Panc1 (cell line): ENCODE results near the gene PSKH1. TPM values are rescaled to one million over a fixed set of nuclear protein-coding genes. Genes with fewer than 3 reads are reported as not detected.

Source experiments
- ATAC-seq: fragments of 200-7000 bp; cut with Tn5 transposase; 2 replicates; pipeline ENCODE4 v1.9.1; 2020; ENCODE audit warnings: mild to moderate bottlenecking, moderate library complexity
- BruUV-seq: library from RNA; stranded (reverse); fragments of 400-500 nt; replicated peaks from 2 replicates; lab custom pipeline; 2021; lab: Mats Ljungman, UMichigan
- CTCF ChIA-PET: fragments of 300-600 bp; sonication (Branson Sonifier 250); formaldehyde crosslinking; loops from one replicate; lab custom pipeline; 2022; ENCODE audit warnings: antibody characterized with exemption; lab: Charles Lee
- POLR2A ChIA-PET: fragments of 300-600 bp; sonication (Branson Sonifier 250); formaldehyde crosslinking; loops from one replicate; lab custom pipeline; 2022; ENCODE audit warnings: antibody characterized with exemption; lab: Charles Lee
- DNase-seq: peaks from one replicate; pipeline ENCODE4 v3.0.0-alpha.2; 2010; ENCODE audit warnings: low read depth, low spot score
- H3K27ac ChIP-seq: 2 replicates; pipeline ENCODE4 v1.5.1; 2011; ENCODE audit warnings: mild to moderate bottlenecking, low read length, inconsistent platforms
- H3K27me3 ChIP-seq: fragments of 200-500 bp; sonication (Bioruptor generic); 2 replicates; pipeline ENCODE4 v1.6.0; 2014; ENCODE audit warnings: low read length, inconsistent platforms; ENCODE audit not compliant: control insufficient read depth, insufficient read depth
- H3K36me3 ChIP-seq: fragments of 200-500 bp; sonication (Bioruptor generic); 2 replicates; pipeline ENCODE4 v1.5.1; 2014; ENCODE audit warnings: inconsistent platforms, mild to moderate bottlenecking, low read length, moderate library complexity; ENCODE audit not compliant: control insufficient read depth, insufficient read depth
- H3K4me1 ChIP-seq: 2 replicates; pipeline ENCODE4 v1.5.1; 2011; ENCODE audit warnings: inconsistent platforms, mild to moderate bottlenecking, low read length, moderate library complexity; ENCODE audit not compliant: control insufficient read depth, insufficient read depth
- H3K4me3 ChIP-seq, 2 experiments: 2 replicates each; pipeline ENCODE4 v1.5.1; 2011 to 2012; ENCODE audit warnings: low read depth in 2 of 2, low read length in 2 of 2, mild to moderate bottlenecking in 2 of 2, inconsistent platforms in 1 of 2, moderate library complexity in 1 of 2
- H3K9me3 ChIP-seq: fragments of 200-500 bp; sonication (Bioruptor generic); 2 replicates; pipeline ENCODE4 v1.5.1; 2014; ENCODE audit warnings: low read depth, mild to moderate bottlenecking, inconsistent platforms, low read length, moderate library complexity; ENCODE audit not compliant: control insufficient read depth, insufficient read depth
- POLR2AphosphoS5 ChIP-seq: IDR thresholded peaks from 2 replicates; pipeline ENCODE4 v1.6.1; 2012; ENCODE audit warnings: mild to moderate bottlenecking, low read depth, low read length, moderate library complexity
- REST ChIP-seq, 2 experiments: IDR thresholded peaks; 2 replicates each; pipeline ENCODE4 v1.6.1; 2011 to 2012; ENCODE audit warnings: low read depth in 2 of 2, control low read depth in 1 of 2, low read length in 1 of 2, mild to moderate bottlenecking in 1 of 2, moderate library complexity in 1 of 2; ENCODE audit not compliant: insufficient read depth in 1 of 2
- SIN3A ChIP-seq: IDR thresholded peaks from 2 replicates; pipeline ENCODE4 v1.6.1; 2012; ENCODE audit warnings: low read depth, mild to moderate bottlenecking, low read length, moderate library complexity, borderline replicate concordance; ENCODE audit not compliant: insufficient read depth
- TCF7L2 ChIP-seq: IDR thresholded peaks from 2 replicates; pipeline ENCODE4 v1.6.1; 2011; ENCODE audit warnings: mild to moderate bottlenecking, low read depth, low read length, inconsistent platforms
- in situ Hi-C: cut with HindIII; loops from 2 replicates; pipeline ENCODE4 v1.10.0; 2016; ENCODE audit warnings: low sequenced_read_pairs, low pct_unique_long_range_greater_than_20kb
- intact Hi-C: fragments of 100-400 bp; cut with micrococcal nuclease; formaldehyde crosslinking; loops from one replicate; pipeline ENCODE4 v1.10.0; 2022; ENCODE audit not compliant: unreplicated experiment
- total RNA-seq: library from RNA; stranded (reverse); gene quantifications from one replicate; pipeline ENCODE4 v1.2.1, GENCODE V29; 2021; ENCODE audit not compliant: unreplicated experiment
- TF ChIP-seq, protein P1 (sequence below): fragments of 450-650 bp; IDR thresholded peaks from 2 replicates; pipeline ENCODE4 v1.5.1; 2017; ENCODE audit warnings: mild to moderate bottlenecking

The PSKH1 gene
- total RNA-seq, 1 experiment from 2014 or later, result 17.8 TPM

DNA sequence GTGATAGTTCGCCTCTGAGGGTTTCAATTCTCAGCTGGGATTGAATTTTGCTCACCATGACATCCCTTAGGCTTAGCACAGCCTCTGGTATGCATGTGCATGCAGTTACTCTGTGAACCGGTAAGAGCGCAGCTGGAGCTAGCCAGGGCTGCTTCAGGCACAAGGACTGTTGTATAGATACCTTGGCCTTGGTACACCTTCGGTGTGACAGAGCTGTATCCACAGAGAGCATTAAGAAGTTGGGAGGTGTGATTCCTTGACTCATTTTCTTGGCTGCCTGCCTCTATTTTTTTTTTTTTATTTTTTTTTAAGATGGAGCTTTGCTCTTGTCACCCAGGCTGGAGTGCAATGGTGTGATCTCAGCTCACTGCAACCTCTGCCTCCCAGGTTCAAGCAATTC is 48.6 kb upstream of the PSKH1 start:
- POLR2A ChIA-PET, result interaction anchor here (0.5 to 1.0 kb wide), 2 partner anchors 38 to 40 kb away, joined by 3 read pairs; partner anchors contain the start of gene RANBP10

GRCh38 chr16:67845291-67846062 is 47.6 kb upstream of the PSKH1 start:
- H3K9me3 ChIP-seq, result no peaks in the 10 kb centered on the region
- CTCF ChIA-PET, result interaction anchor here (0.5 to 0.9 kb wide), 2 partner anchors 29 to 32 kb away, joined by 3 read pairs; no protein-coding TSS in a partner anchor
- DNase-seq (no peak), ATAC-seq (no peak)
- POLR2A ChIA-PET, result interaction anchor here (1.0 kb wide), 1 partner anchor 39 kb away, joined by 3 read pairs; the partner anchor contains the start of gene RANBP10
- TF ChIP-seq TCF7L2 (no peak), REST (IDR thresholded peaks at IDR 0.05; ENCODE audit: insufficient read depth in 1 of 2, low read depth in 2 of 2, low read length in 1 of 2) (no peak), POLR2AphosphoS5 (no peak), SIN3A (no peak)
- TF ChIP-seq, protein P1, sequence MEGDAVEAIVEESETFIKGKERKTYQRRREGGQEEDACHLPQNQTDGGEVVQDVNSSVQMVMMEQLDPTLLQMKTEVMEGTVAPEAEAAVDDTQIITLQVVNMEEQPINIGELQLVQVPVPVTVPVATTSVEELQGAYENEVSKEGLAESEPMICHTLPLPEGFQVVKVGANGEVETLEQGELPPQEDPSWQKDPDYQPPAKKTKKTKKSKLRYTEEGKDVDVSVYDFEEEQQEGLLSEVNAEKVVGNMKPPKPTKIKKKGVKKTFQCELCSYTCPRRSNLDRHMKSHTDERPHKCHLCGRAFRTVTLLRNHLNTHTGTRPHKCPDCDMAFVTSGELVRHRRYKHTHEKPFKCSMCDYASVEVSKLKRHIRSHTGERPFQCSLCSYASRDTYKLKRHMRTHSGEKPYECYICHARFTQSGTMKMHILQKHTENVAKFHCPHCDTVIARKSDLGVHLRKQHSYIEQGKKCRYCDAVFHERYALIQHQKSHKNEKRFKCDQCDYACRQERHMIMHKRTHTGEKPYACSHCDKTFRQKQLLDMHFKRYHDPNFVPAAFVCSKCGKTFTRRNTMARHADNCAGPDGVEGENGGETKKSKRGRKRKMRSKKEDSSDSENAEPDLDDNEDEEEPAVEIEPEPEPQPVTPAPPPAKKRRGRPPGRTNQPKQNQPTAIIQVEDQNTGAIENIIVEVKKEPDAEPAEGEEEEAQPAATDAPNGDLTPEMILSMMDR, result no peak
- peak overlapping the region; percentile 93 for H3K27ac ChIP-seq
- H3K36me3 ChIP-seq, result no peaks in the 10 kb centered on the region; the same call in none of the 2 replicates
- intact Hi-C loops (no loop called here), in situ Hi-C loops (no loop called here)
- peaks cover 26% of the 10 kb centered on the region for H3K4me1 ChIP-seq
- H3K27me3 ChIP-seq, result no peaks in the 10 kb centered on the region
- H3K4me3 ChIP-seq, result peak overlapping the region; percentile 85 to 92
- BruUV-seq, result no TSS peak

More for the DNA sequence above, 48.6 kb upstream of the PSKH1 start:
- H3K27me3 ChIP-seq, result no peaks in the 10 kb centered on the region
- H3K36me3 ChIP-seq, result no peaks in the 10 kb centered on the region; the same call in none of the 2 replicates
- TF ChIP-seq POLR2AphosphoS5 (no peak), REST (IDR thresholded peaks at IDR 0.05; ENCODE audit: insufficient read depth in 1 of 2, low read depth in 2 of 2, low read length in 1 of 2) (no peak), TCF7L2 (no peak), SIN3A (no peak)
- TF ChIP-seq, protein P1, result no peak
- no peak for ATAC-seq
- H3K4me3 ChIP-seq, result peak overlapping the region; percentile 69
- no peak for DNase-seq
- CTCF ChIA-PET, result interaction anchor here (0.6 to 0.9 kb wide), 2 partner anchors 94 to 323 kb away, joined by 4 to 5 read pairs; no protein-coding TSS in a partner anchor
- peak overlapping the region; percentile 54; the same call in 1 of the 2 replicates for H3K27ac ChIP-seq
- no TSS peak for BruUV-seq
- in situ Hi-C loops (no loop called here), intact Hi-C loops (no loop called here)
- H3K4me1 ChIP-seq, result peaks cover 26% of the 10 kb centered on the region
- no peaks in the 10 kb centered on the region for H3K9me3 ChIP-seq
